ENCODE results near the gene ADM2. TPM values are rescaled to one million over a fixed set of nuclear protein-coding genes. Genes with fewer than 3 reads are reported as not detected.
A peak's percentile ranks its signal among the peaks of the same experiment; 100 is the strongest.
"Not testable (repeated sequence)": the region's sequence is repeated elsewhere in the genome, so short reads cannot be mapped to it uniquely, and the experiment has no call there.

ADM2 gene, protein sequence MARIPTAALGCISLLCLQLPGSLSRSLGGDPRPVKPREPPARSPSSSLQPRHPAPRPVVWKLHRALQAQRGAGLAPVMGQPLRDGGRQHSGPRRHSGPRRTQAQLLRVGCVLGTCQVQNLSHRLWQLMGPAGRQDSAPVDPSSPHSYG
- 2.2 and 6.9 TPM in 2 replicates for total RNA-seq (2014; rRNA removed; shearing (Covaris generic); ENCODE audit: low replicate concordance)

- H3K27me3 ChIP-seq, result no peaks in the 10 kb centered on the region
- H3K4me3 ChIP-seq, result peak within 1 kb of the TSS; percentile 86
- peaks cover 12% of the 10 kb centered on the region for H3K36me3 ChIP-seq
- DNase-seq, result peak; percentile 76
- H3K9me3 ChIP-seq, result no peaks in the 10 kb centered on the region
Observed at GRCh38 chr22:50481440-50482106, at the start of gene ADM2. Gene ADM2 (plus strand): TSS chr22:50481543. CDS start chr22:50481848, 305 bp downstream.

- DNase-seq, result no peak
- Histone ChIP-seq H3K9me3 (no peaks in the 10 kb centered on the region), H3K27me3 (no peaks in the 10 kb centered on the region), H3K4me3 (no peak overlapping the region), H3K36me3 (peaks cover 43% of the 10 kb centered on the region)
Observed at GRCh38 chr22:50432131-50432876, 49.0 kb upstream of the ADM2 start.

DNA sequence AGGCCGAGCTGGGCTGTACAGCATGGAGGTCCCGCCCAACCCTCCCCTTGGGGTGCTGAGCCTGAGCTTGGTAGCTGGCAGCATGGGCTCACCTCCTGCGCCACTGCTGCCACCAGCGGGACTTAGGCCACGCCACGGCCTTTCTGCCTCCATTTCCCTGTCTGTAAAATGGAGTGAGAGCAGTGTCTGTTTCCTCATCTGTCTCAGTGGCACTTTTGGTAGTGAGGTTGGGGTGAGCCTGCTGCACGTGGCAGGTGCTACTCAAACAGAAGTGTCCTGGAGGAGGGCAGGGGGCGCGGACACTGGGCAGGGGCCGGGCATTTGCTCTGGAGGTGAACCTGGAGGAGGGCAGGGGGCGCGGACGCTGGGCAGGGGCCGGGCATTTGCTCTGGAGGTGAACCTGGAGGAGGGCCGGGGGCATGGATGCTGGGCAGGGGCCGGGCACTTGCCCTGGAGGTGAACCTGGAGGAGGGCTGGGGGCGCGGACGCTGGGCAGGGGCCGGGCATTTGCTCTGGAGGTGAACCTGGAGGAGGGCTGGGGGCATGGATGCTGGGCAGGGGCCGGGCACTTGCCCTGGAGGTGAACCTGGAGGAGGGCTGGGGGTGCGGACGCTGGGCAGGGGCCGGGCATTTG, 48.3 kb upstream of the ADM2 start:
- H3K27me3 ChIP-seq, H3K4me3 ChIP-seq, DNase-seq, H3K9me3 ChIP-seq: not testable (repeated sequence)
- H3K36me3 ChIP-seq, result peaks cover 36% of the 10 kb centered on the region

GRCh38 chr22:50434849-50435248, 46.5 kb upstream of the ADM2 start:
- no peak overlapping the region for H3K4me3 ChIP-seq
- H3K9me3 ChIP-seq, result no peaks in the 10 kb centered on the region
- DNase-seq, result no peak
- H3K27me3 ChIP-seq, result no peaks in the 10 kb centered on the region
- peaks cover 25% of the 10 kb centered on the region for H3K36me3 ChIP-seq

- H3K27me3 ChIP-seq, result no peaks in the 10 kb centered on the region
- peaks cover 20% of the 10 kb centered on the region for H3K36me3 ChIP-seq
- DNase-seq, result no peak
- H3K4me3 ChIP-seq, result no peak overlapping the region
- no peaks in the 10 kb centered on the region for H3K9me3 ChIP-seq
Observed at GRCh38 chr22:50435291-50436014, 45.9 kb upstream of the ADM2 start.

GRCh38 chr22:50436015-50436830, 45.1 kb upstream of the ADM2 start:
- H3K27me3 ChIP-seq, result no peaks in the 10 kb centered on the region
- H3K36me3 ChIP-seq, result peaks cover 17% of the 10 kb centered on the region
- H3K9me3 ChIP-seq, result no peaks in the 10 kb centered on the region
- no peak for DNase-seq
- H3K4me3 ChIP-seq, result no peak overlapping the region

- H3K4me3 ChIP-seq, result no peak overlapping the region
- no peak for DNase-seq
- H3K27me3 ChIP-seq, result no peaks in the 10 kb centered on the region
- no peaks in the 10 kb centered on the region for H3K9me3 ChIP-seq
- peaks cover 10% of the 10 kb centered on the region for H3K36me3 ChIP-seq
Observed at GRCh38 chr22:50436841-50437341, 44.5 kb upstream of the ADM2 start.

GRCh38 chr22:50437511-50438304, 43.6 kb upstream of the ADM2 start:
- Histone ChIP-seq H3K27me3 (no peaks in the 10 kb centered on the region), H3K36me3 (peaks cover 8% of the 10 kb centered on the region), H3K4me3 (no peak overlapping the region), H3K9me3 (no peaks in the 10 kb centered on the region)
- no peak for DNase-seq

DNA sequence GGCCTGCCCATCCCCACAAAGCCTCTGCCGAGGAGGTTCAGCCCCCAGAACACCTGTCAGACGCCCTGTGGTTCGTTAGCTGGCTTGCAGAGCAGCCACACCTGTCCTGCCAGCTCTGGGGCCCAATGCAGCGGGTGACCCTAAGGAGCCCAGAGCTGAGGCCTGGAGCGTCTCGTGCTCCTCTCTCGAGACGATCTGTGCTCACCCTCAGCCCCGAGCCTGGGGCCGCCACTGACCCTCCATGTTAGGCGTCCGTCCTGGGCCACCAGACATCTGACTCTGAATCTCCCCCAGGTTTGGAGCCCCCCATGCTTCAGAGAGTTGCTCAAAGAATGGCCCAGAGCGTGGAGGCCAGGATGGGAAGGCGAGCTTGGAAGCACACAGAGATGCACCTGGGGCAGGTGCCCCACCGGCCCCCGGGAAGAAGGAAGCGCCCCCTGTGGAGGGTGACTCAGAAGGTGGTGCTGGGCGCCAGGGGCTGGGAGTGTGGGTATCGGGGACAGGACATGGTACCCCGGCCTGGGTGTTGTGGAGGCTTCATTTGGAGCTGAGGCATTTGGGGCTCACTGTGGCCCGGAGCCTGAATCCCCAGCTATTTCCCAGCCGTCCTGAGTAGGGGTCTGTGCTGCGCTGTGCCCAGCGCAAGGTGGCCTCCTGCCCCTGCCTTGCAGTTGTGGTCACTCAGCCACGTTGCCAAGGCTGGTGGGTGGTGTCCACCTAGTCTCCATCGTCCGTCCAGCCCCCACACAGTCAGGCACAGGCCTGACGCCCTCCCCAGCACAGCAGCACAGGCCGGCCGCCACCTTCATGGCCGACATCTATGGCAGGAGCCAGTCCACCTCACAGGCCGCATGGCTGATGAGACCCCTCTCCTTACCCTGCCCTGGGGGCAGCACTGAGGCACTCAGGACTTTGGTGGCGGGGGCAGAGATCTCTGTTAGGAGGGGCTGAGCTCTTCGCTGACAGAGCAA, 42.8 kb upstream of the ADM2 start:
- no peak for DNase-seq
- no peaks in the 10 kb centered on the region for H3K9me3 ChIP-seq
- H3K36me3 ChIP-seq, result peaks cover 13% of the 10 kb centered on the region
- no peak overlapping the region for H3K4me3 ChIP-seq
- H3K27me3 ChIP-seq, result no peaks in the 10 kb centered on the region

- Histone ChIP-seq H3K4me3 (no peak overlapping the region), H3K36me3 (peaks cover 15% of the 10 kb centered on the region), H3K27me3 (no peaks in the 10 kb centered on the region), H3K9me3 (no peaks in the 10 kb centered on the region)
- no peak for DNase-seq
Observed at GRCh38 chr22:50439314-50439870, 42.0 kb upstream of the ADM2 start.

- no peak for DNase-seq
- no peak overlapping the region for H3K4me3 ChIP-seq
- no peaks in the 10 kb centered on the region for H3K9me3 ChIP-seq
- no peaks in the 10 kb centered on the region for H3K27me3 ChIP-seq
- peaks cover 18% of the 10 kb centered on the region for H3K36me3 ChIP-seq
Observed at GRCh38 chr22:50439871-50440331, 41.4 kb upstream of the ADM2 start.

DNA sequence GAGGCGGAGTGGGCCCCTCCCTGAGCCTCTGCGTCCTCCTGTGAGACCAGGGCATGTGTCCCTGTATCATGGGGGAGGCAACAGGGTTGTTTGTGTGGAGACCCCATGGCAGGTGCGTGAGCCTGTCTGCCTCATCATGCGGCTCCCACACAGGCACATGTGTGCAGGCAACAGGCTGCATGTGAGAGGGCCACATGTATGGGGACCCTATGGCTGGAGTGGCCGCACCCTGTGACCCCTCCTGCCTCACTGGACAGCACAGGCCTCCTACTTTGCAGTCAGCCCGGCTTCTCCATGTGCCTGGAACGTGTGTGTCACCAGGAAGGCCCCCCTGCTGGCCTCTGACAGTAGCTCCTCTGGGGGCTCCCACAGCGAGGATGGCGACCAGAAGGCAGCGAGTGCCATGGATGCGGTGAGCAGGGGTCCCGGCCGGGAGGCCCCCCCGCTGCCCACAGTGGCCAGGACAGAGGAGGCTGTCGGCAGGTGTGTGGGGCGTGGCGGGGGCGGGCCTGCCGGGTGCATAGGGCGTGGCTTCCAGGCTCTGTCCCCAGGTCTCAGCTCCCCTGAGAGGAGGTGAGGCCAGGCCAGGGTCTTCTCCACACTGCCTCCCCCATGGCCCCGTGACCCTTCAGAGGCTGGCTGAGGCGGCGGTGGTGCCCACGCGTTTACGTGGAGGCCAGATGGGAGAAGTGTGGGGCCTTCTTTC, 40.6 kb upstream of the ADM2 start:
- Histone ChIP-seq H3K4me3 (no peak overlapping the region), H3K9me3 (no peaks in the 10 kb centered on the region), H3K36me3 (peaks cover 26% of the 10 kb centered on the region), H3K27me3 (no peaks in the 10 kb centered on the region)
- DNase-seq, result no peak

- Histone ChIP-seq H3K4me3 (no peak overlapping the region), H3K9me3 (no peaks in the 10 kb centered on the region), H3K36me3 (peaks cover 30% of the 10 kb centered on the region), H3K27me3 (no peaks in the 10 kb centered on the region)
- no peak for DNase-seq
Observed at GRCh38 chr22:50441428-50441993, 39.8 kb upstream of the ADM2 start.
